Lower leg skin (tissue), 4 donors: ENCODE measurements around the gene CLEC3A. TPM values are rescaled to one million over a fixed set of nuclear protein-coding genes. Genes with fewer than 3 reads are reported as not detected.

Experiments
- DNase-seq, 2 donors: peaks; one replicate each; pipeline ENCODE4 v3.0.0-alpha.2; 2019; ENCODE audit warnings: low spot score in 2 of 2
- H3K4me3 ChIP-seq: fragments of 200-600 bp; sonication (generic); 2 replicates; pipeline ENCODE4 v1.5.1; 2017; ENCODE audit warnings: mild to moderate bottlenecking, low read depth; ENCODE audit not compliant: poor library complexity, severe bottlenecking
- POLR2A ChIP-seq, 2 donors: fragments of 450-650 bp; IDR thresholded peaks; one replicate each; pipeline ENCODE4 v1.6.1; 2016 to 2017; ENCODE audit warnings: antibody characterized with exemption in 2 of 2, mild to moderate bottlenecking in 1 of 2, moderate library complexity in 1 of 2
- WGBS, 2 donors: methylation state at CpG; one replicate each; pipeline ENCODE4 v1.1.5; 2018; 5-methylcytosine and 5-hydroxymethylcytosine counted together
- intact Hi-C: fragments of 100-400 bp; cut with DNase I; formaldehyde crosslinking; loops from one replicate; pipeline ENCODE4 v1.15.0; 2023; ENCODE audit warnings: low total_unique reads
- total RNA-seq, 4 donors: library from RNA; depleted of rRNA; stranded (reverse); fragments of >200 nt; gene quantifications; one replicate each; pipeline ENCODE4 v1.1.0, GENCODE V29; 2016
- TF ChIP-seq, protein P1 (sequence below), 3 donors: fragments of 450-650 bp; IDR thresholded peaks; one replicate each; pipeline ENCODE4 v1.5.1; 2016; ENCODE audit warnings: antibody characterized with exemption in 3 of 3, mild to moderate bottlenecking in 3 of 3, moderate library complexity in 2 of 3

The CLEC3A gene
- total RNA-seq, 4 donors from 2014 or later = not detected

DNA sequence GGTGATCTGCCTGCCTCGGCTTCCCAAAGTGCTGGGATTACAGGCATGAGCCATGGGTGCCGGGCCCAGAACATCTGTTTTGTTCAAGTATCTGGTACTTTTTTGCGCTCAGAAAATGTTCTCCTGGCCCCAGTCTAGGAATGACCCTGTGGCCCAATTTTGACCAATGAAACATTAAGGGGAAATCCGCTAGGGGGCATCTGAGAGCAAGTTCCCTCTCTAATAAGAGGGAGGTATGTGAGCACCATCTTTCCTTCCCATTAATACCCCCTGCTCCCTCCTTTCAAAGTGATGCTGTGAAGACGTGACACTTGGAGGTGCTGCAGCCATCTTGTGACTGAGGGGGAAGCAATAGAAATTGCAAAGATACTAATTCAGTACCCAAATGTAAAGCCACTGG is 16.5 kb upstream of the CLEC3A start:
- intact Hi-C loops = no loop called here
- 79 to 80% methylated on average over 5 of the region's 5 CpGs for WGBS, 2 donors
- H3K4me3 ChIP-seq = no peak overlapping the region
- TF ChIP-seq, protein P1, sequence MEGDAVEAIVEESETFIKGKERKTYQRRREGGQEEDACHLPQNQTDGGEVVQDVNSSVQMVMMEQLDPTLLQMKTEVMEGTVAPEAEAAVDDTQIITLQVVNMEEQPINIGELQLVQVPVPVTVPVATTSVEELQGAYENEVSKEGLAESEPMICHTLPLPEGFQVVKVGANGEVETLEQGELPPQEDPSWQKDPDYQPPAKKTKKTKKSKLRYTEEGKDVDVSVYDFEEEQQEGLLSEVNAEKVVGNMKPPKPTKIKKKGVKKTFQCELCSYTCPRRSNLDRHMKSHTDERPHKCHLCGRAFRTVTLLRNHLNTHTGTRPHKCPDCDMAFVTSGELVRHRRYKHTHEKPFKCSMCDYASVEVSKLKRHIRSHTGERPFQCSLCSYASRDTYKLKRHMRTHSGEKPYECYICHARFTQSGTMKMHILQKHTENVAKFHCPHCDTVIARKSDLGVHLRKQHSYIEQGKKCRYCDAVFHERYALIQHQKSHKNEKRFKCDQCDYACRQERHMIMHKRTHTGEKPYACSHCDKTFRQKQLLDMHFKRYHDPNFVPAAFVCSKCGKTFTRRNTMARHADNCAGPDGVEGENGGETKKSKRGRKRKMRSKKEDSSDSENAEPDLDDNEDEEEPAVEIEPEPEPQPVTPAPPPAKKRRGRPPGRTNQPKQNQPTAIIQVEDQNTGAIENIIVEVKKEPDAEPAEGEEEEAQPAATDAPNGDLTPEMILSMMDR (IDR thresholded peaks at IDR 0.05) = no peak
- TF ChIP-seq POLR2A (IDR thresholded peaks at IDR 0.05) = no peak
- DNase-seq = no peak

DNA sequence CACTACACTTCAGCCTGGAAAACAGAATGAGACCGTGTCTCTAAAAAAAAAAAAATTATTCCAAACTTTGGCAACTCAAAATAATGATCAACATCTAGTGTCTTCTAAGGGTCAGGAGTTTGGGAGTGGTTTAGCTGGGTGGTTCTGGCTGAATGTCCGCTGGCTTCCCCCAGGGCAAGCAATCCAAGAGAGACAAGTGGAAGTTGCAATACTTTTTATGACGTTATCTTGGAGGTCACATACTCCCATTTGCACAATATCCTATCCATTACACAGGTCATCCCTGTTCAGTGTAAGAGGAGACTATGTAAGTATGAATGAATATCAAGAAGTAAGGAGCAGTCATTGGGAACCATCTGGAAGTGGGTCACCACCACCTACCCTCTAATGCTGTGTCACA is 15.2 kb upstream of the CLEC3A start:
- no peak overlapping the region for H3K4me3 ChIP-seq
- WGBS, 2 donors = 58 to 70% methylated on average over 3 of the region's 3 CpGs
- intact Hi-C loops = no loop called here
- no peak for TF ChIP-seq POLR2A (IDR thresholded peaks at IDR 0.05)
- TF ChIP-seq, protein P1 (IDR thresholded peaks at IDR 0.05) = no peak
- DNase-seq = no peak

DNA sequence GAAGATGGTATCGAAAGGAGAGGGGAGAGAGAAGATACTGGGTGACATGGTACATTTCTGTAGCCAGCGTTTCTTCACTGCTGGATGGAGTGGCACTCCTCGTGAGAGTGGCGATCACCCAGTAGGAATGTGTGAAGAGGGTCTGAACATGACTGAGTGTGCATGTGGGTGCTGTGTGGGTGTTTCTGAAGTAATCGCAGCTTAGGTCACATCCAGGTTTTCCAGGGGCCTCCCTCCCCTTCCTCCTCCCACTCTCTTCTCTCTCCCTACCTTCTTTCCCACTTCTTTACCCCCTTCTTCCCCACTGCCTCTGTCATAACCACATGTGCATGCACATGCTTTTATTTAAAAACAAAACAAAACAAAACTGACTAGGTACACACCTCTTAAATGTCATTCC is 1.8 kb downstream of the CLEC3A start:
- 87 to 89% methylated on average over 5 of the region's 5 CpGs for WGBS, 2 donors
- no peak for DNase-seq
- TF ChIP-seq, protein P1 (IDR thresholded peaks at IDR 0.05) = no peak
- no peak for TF ChIP-seq POLR2A (IDR thresholded peaks at IDR 0.05)
- no peak overlapping the region for H3K4me3 ChIP-seq
- intact Hi-C loops = no loop called here

DNA sequence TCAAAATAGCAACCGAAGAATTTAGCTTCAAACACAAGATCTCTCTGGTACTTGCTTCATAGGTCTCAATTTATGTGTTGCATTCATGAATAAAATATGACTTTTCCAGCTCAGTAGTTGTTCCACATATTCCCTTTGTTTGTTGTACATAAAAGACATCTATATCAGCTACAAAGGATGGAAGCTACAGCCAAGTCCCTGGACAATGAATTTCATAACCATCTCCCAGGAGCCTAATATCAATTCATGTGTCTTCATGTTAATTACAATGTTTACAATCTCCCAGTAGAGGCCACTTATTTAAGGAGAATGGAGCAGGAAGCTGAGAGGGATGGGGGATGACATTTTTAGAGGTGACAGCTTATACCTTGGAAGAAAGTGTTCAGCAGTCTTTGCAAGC is 3.3 kb downstream of the CLEC3A start:
- no peak for DNase-seq
- intact Hi-C loops = no loop called here
- TF ChIP-seq POLR2A (IDR thresholded peaks at IDR 0.05) = no peak
- TF ChIP-seq, protein P1 (IDR thresholded peaks at IDR 0.05) = no peak
- H3K4me3 ChIP-seq = no peak overlapping the region
- 93% methylated on average over 1 of the region's 1 CpG for WGBS, 2 donors

DNA sequence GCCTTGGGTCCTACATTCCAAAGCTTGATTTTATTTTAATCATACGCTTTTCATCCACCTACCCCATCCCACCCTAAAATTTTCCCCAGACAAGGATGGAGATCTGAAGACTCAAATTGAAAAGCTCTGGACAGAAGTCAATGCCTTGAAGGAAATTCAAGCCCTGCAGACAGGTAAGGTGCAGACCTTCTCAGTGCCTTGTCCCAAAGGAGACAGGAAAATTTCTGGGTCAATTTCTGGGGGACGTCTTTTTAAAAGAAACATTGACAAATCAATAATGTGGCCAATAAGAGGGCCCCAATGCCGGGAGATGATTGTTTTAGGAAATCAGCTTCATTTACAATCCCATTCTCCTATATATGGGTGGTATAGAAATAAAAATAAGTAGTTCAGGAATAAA is 5.7 kb downstream of the CLEC3A start:
- 44 to 55% methylated on average over 3 of the region's 3 CpGs for WGBS, 2 donors

DNA sequence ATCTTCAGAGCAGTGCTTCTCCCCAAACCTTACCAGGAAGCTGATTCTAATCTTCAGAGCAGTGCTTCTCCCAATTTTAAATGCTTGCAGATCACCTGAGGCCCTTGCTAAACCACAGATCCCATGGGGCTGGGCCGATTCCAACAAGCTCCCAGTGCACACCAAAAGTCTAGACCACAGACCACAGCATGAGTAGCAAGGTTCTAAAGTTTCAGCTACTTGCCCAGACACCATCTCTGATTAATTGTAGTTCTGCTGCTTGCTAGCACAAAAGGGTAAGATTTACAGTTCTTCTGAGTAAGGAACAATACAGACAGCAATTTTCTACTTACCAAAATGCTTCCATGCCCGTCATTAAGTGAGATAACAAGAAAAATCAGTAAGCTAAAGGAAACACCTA is 12.2 kb downstream of the CLEC3A start:
- H3K4me3 ChIP-seq = no peak overlapping the region
- intact Hi-C loops = no loop called here
- DNase-seq = no peak
- 40 to 51% methylated on average over 2 of the region's 2 CpGs for WGBS, 2 donors
- TF ChIP-seq, protein P1 (IDR thresholded peaks at IDR 0.05) = no peak
- TF ChIP-seq POLR2A (IDR thresholded peaks at IDR 0.05) = no peak

More for the DNA sequence above, 5.7 kb downstream of the CLEC3A start:
- no peak overlapping the region for H3K4me3 ChIP-seq
- TF ChIP-seq, protein P1 (IDR thresholded peaks at IDR 0.05) = no peak
- TF ChIP-seq POLR2A (IDR thresholded peaks at IDR 0.05) = no peak
- intact Hi-C loops = no loop called here
- DNase-seq = no peak
